ENCODE results near the gene OCRL.

GRCh38 chrX:129530410-129530809, 9.6 kb upstream of the OCRL start:
- TF ChIP-seq MAX (IDR thresholded peaks at IDR 0.05) (no peak), YY1 (IDR thresholded peaks at IDR 0.05; ENCODE audit: low read depth) (no peak), CEBPB (IDR thresholded peaks at IDR 0.05) (no peak), RAD21 (IDR thresholded peaks at IDR 0.05; ENCODE audit: low read depth) (no peak), REST (IDR thresholded peaks at IDR 0.05; ENCODE audit: low read depth) (no peak), ZBTB7A (IDR thresholded peaks at IDR 0.05; ENCODE audit: low read depth) (no peak), TAF1 (IDR thresholded peaks at IDR 0.05; ENCODE audit: low read depth) (no peak), NFIC (IDR thresholded peaks at IDR 0.05) (no peak), EP300 (IDR thresholded peaks at IDR 0.05; ENCODE audit: borderline replicate concordance) (no peak), TEAD4 (IDR thresholded peaks at IDR 0.05) (no peak), USF1 (IDR thresholded peaks at IDR 0.05) (no peak), EGR1 (IDR thresholded peaks at IDR 0.05) (no peak), CREB1 (IDR thresholded peaks at IDR 0.05; ENCODE audit: low read depth) (no peak)
